ENCODE results near the gene ANKRD34A. TPM values are rescaled to one million over a fixed set of nuclear protein-coding genes. Genes with fewer than 3 reads are reported as not detected.
A peak's percentile ranks its signal among the peaks of the same experiment; 100 is the strongest.

Gene ANKRD34A
- total RNA-seq, 1 experiment from 2014 or later, result 2.8 TPM

- peak overlapping the region; percentile 98 for H2AFZ ChIP-seq (ENCODE audit: low read length)
- intact Hi-C loops (cut with micrococcal nuclease), result no loop called here
- ChIA-PET POLR2A (ENCODE audit: unreplicated experiment) (interaction anchor here (0.7 kb wide), 1 partner anchor 132 kb away, joined by 9 read pairs; no protein-coding TSS in a partner anchor), CTCF (interaction anchor here (0.7 kb wide), 1 partner anchor 10 kb away, joined by 3 read pairs; no protein-coding TSS in a partner anchor)
- H3K36me3 ChIP-seq (ENCODE audit: low read depth, low read length), result peaks cover 34% of the 10 kb centered on the region
- peaks cover 47% of the 10 kb centered on the region for H3K4me1 ChIP-seq (ENCODE audit: insufficient read depth, low read length)
- H3F3A ChIP-seq (ENCODE audit: low read length, unreplicated experiment), result peaks cover 9% of the 10 kb centered on the region
- H3K4me3 ChIP-seq (ENCODE audit: low read length), result peak overlapping the region; percentile 99
- peak overlapping the region; percentile 94 for H3K9ac ChIP-seq (ENCODE audit: low read length)
- ATAC-seq (peak; percentile 14), DNase-seq (no peak)
- peak overlapping the region; percentile 98 for H3K4me2 ChIP-seq (ENCODE audit: low read length)
- peak overlapping the region; percentile 66 for H3K27ac ChIP-seq (ENCODE audit: low read length)
- H4K20me1 ChIP-seq (ENCODE audit: low read length), result peaks cover 34% of the 10 kb centered on the region
- TSS peak; percentile 50 for BruUV-seq (replicated peaks)
- H3K27me3 ChIP-seq (ENCODE audit: low read length), result no peaks in the 10 kb centered on the region
- no peak for TF ChIP-seq EZH2phosphoT487 (IDR thresholded peaks at IDR 0.05; ENCODE audit: borderline replicate concordance, low read length)
- TF ChIP-seq EZH2 (IDR thresholded peaks at IDR 0.05; ENCODE audit: low read length, unreplicated experiment), result no peak
- TF ChIP-seq CTCF (conservative IDR thresholded peaks at IDR 0.05; ENCODE audit: low read depth, low read length), result no peak
- peaks cover 44% of the 10 kb centered on the region for H3K79me2 ChIP-seq (ENCODE audit: low read length)
- no peaks in the 10 kb centered on the region for H3K9me2 ChIP-seq (replicated peaks; ENCODE audit: low read length)
- no peaks in the 10 kb centered on the region for H3K9me3 ChIP-seq (ENCODE audit: low read length)
Observed at GRCh38 chr1:145997016-145997717, 32.8 kb upstream of the ANKRD34A start.

- intact Hi-C loops (cut with micrococcal nuclease), result loop anchor here (1.0 kb wide), 1 partner anchor 17 kb away; no protein-coding TSS in a partner anchor
- CTCF ChIA-PET, result no interaction called here
- H3K4me3 ChIP-seq (ENCODE audit: low read length), result peak within 1 kb of the TSS; percentile 99
Observed at GRCh38 chr1:145996433-145997015, 32.1 kb upstream of the ANKRD34A start, which contains the start of gene TXNIP. Gene TXNIP, minus strand, starts transcription at chr1:145996579. Its CDS starts 313 bp downstream, at chr1:145996266.

More at GRCh38 chr1:145996433-145997015, 32.1 kb upstream of the ANKRD34A start, which contains the start of gene TXNIP:
- Histone ChIP-seq H3K9me3 (ENCODE audit: low read length) (no peaks in the 10 kb centered on the region), H3K9me2 (replicated peaks; ENCODE audit: low read length) (no peaks in the 10 kb centered on the region), H3K4me2 (ENCODE audit: low read length) (peak within 1 kb of the TSS; percentile 98), H3K27me3 (ENCODE audit: low read length) (no peaks in the 10 kb centered on the region), H2AFZ (ENCODE audit: low read length) (peak within 1 kb of the TSS; percentile 98), H3F3A (ENCODE audit: low read length, unreplicated experiment) (peaks cover 9% of the 10 kb centered on the region), H3K4me1 (ENCODE audit: insufficient read depth, low read length) (peaks cover 46% of the 10 kb centered on the region), H3K36me3 (ENCODE audit: low read depth, low read length) (peaks cover 34% of the 10 kb centered on the region), H3K9ac (ENCODE audit: low read length) (peak within 1 kb of the TSS; percentile 94), H4K20me1 (ENCODE audit: low read length) (peaks cover 34% of the 10 kb centered on the region), H3K79me2 (ENCODE audit: low read length) (peaks cover 44% of the 10 kb centered on the region), H3K27ac (ENCODE audit: low read length) (peak within 1 kb of the TSS; percentile 66)
- POLR2A ChIA-PET (ENCODE audit: unreplicated experiment), result interaction anchor here (0.7 kb wide), 1 partner anchor 132 kb away, joined by 9 read pairs; no protein-coding TSS in a partner anchor
- BruUV-seq (replicated peaks), result no TSS peak
- no peak for TF ChIP-seq CTCF (conservative IDR thresholded peaks at IDR 0.05; ENCODE audit: low read depth, low read length)
- TF ChIP-seq EZH2phosphoT487 (IDR thresholded peaks at IDR 0.05; ENCODE audit: borderline replicate concordance, low read length), result 0 out of 2 replicates have a peak, but pooled peaks have one; percentile 56
- peak; percentile 94 for ATAC-seq
- peak; percentile 98 for DNase-seq
